Natural killer cell (primary cell): Measurements from ENCODE around the gene TRAP1. TPM values are rescaled to one million over a fixed set of nuclear protein-coding genes. Genes with fewer than 3 reads are reported as not detected.

ENCODE experiments used
- ATAC-seq, 3 donors: fragments of 150-1000 bp in 2 of 3; fragments of 200-7000 bp in 1 of 3; cut with Tn5 transposase; 1 replicate in 1 of 3; 2 replicates in 2 of 3; pipeline ENCODE4 v1.10.0; 2021; ENCODE audit warnings: mild to moderate bottlenecking in 2 of 3, moderate library complexity in 2 of 3
- DNase-seq, 2 donors: peaks; one replicate each; pipeline versions ENCODE4 v3.0.0 to v3.0.0-alpha.2; 2013 to 2021; ENCODE audit warnings: mixed read lengths in 1 of 2
- H3K27ac ChIP-seq: one replicate; pipeline ENCODE4 v1.5.1; 2013; ENCODE audit warnings: mild to moderate bottlenecking, low read length
- H3K27me3 ChIP-seq: one replicate; pipeline ENCODE4 v1.6.1; 2013; ENCODE audit warnings: low read length; ENCODE audit not compliant: control insufficient read depth, insufficient read depth
- H3K36me3 ChIP-seq: one replicate; pipeline ENCODE4 v1.6.1; 2013; ENCODE audit warnings: low read length; ENCODE audit not compliant: control insufficient read depth, insufficient read depth
- H3K4me1 ChIP-seq: one replicate; pipeline ENCODE4 v1.6.1; 2013; ENCODE audit warnings: low read length; ENCODE audit not compliant: control insufficient read depth, insufficient read depth
- H3K4me3 ChIP-seq: one replicate; pipeline ENCODE4 v1.5.1; 2013; ENCODE audit warnings: low read length
- H3K9me3 ChIP-seq: one replicate; pipeline ENCODE4 v1.6.1; 2013; ENCODE audit warnings: low read length; ENCODE audit not compliant: control insufficient read depth, insufficient read depth
- H3K27ac Mint-ChIP-seq, 2 donors: one replicate each; pipeline ENCODE4 v1.8.0; 2022; ENCODE audit warnings: mild to moderate bottlenecking in 2 of 2, mixed read lengths in 2 of 2, moderate library complexity in 1 of 2
- H3K27me3 Mint-ChIP-seq, 2 donors: one replicate each; pipeline ENCODE4 v1.8.0; 2022; ENCODE audit warnings: low read depth in 2 of 2, mixed read lengths in 2 of 2
- H3K36me3 Mint-ChIP-seq: one replicate; pipeline ENCODE4 v1.8.0; 2022; ENCODE audit warnings: mixed read lengths
- H3K4me1 Mint-ChIP-seq, 2 donors: one replicate each; pipeline ENCODE4 v1.8.0; 2022; ENCODE audit warnings: mixed read lengths in 2 of 2
- H3K4me3 Mint-ChIP-seq: one replicate; pipeline ENCODE4 v1.8.0; 2022; ENCODE audit warnings: mild to moderate bottlenecking, moderate library complexity, mixed read lengths
- H3K9me3 Mint-ChIP-seq, 2 donors: one replicate each; pipeline ENCODE4 v1.8.0; 2022; ENCODE audit warnings: mixed read lengths in 2 of 2
- CTCF ChIP-seq: fragments of 200-600 bp; IDR thresholded peaks from one replicate; pipeline ENCODE4 v1.8.0; 2022; ENCODE audit warnings: antibody characterized with exemption
- WGBS: methylation state at CpG from one replicate; pipeline ENCODE4 v1.1.7; 2013; ENCODE audit warnings: missing lambda C conversion rate; ENCODE audit not compliant: insufficient coverage; 5-methylcytosine and 5-hydroxymethylcytosine counted together
- intact Hi-C: fragments of 100-400 bp; cut with micrococcal nuclease; formaldehyde crosslinking; loops from one replicate; pipeline ENCODE4 v1.14.2; 2022
- total RNA-seq, 4 donors: library from RNA; stranded (reverse); fragments of 120-200 nt in 1 of 4; gene quantifications; one replicate each; pipeline versions ENCODE4 v1.2.3 to v1.2.4, GENCODE V29; 2013 to 2022

Gene TRAP1
- total RNA-seq, 3 donors from 2014 or later (not counting 1 experiment from before 2014, with no cell fraction given), result 33.7 to 56.7 (median 54.6) TPM

- Mint-ChIP-seq H3K36me3 (no peaks in the 10 kb centered on the region), H3K4me3 (no peak overlapping the region), H3K9me3 (no peaks in the 10 kb centered on the region), H3K27ac (peak overlapping the region in 1 of 2 donors; percentile 35), H3K4me1 (no peaks in the 10 kb centered on the region), H3K27me3 (no peaks in the 10 kb centered on the region)
- DNase-seq (no peak), ATAC-seq (no peak)
- Histone ChIP-seq H3K27ac (no peak overlapping the region), H3K4me3 (no peak overlapping the region), H3K9me3 (no peaks in the 10 kb centered on the region), H3K4me1 (no peaks in the 10 kb centered on the region), H3K36me3 (peaks cover 30% of the 10 kb centered on the region), H3K27me3 (no peaks in the 10 kb centered on the region)
- no peak for TF ChIP-seq CTCF
- intact Hi-C loops, result no loop called here
- 94% methylated on average over 18 of the region's 19 CpGs for WGBS
These were observed 71.6 kb downstream of the TRAP1 start for GRCh38 chr16:3645504-3646347.

- Mint-ChIP-seq H3K4me3 (no peak overlapping the region), H3K27me3 (no peaks in the 10 kb centered on the region), H3K36me3 (no peaks in the 10 kb centered on the region), H3K4me1 (peaks cover 5 to 6% of the 10 kb centered on the region in 2 donors), H3K27ac (no peak overlapping the region), H3K9me3 (no peaks in the 10 kb centered on the region)
- intact Hi-C loops, result no loop called here
- WGBS, result 83% methylated on average over 5 of the region's 6 CpGs
- DNase-seq (no peak), ATAC-seq (no peak)
- Histone ChIP-seq H3K27me3 (no peaks in the 10 kb centered on the region), H3K4me1 (no peaks in the 10 kb centered on the region), H3K27ac (no peak overlapping the region), H3K9me3 (no peaks in the 10 kb centered on the region), H3K4me3 (no peak overlapping the region), H3K36me3 (peaks cover 35% of the 10 kb centered on the region)
- TF ChIP-seq CTCF, result no peak
These were observed 72.2 kb downstream of the TRAP1 start for GRCh38 chr16:3645108-3645503.

GRCh38 chr16:3643095-3643730, 74.1 kb downstream of the TRAP1 start:
- Histone ChIP-seq H3K27ac (no peak overlapping the region), H3K36me3 (peaks cover 35% of the 10 kb centered on the region), H3K27me3 (no peaks in the 10 kb centered on the region), H3K4me3 (no peak overlapping the region), H3K9me3 (no peaks in the 10 kb centered on the region), H3K4me1 (no peaks in the 10 kb centered on the region)
- no peak for TF ChIP-seq CTCF
- 94% methylated on average over 13 of the region's 14 CpGs for WGBS
- Mint-ChIP-seq H3K9me3 (no peaks in the 10 kb centered on the region), H3K27ac (no peak overlapping the region), H3K4me3 (no peak overlapping the region), H3K36me3 (no peaks in the 10 kb centered on the region), H3K4me1 (peaks cover 7 to 13% of the 10 kb centered on the region in 2 donors), H3K27me3 (no peaks in the 10 kb centered on the region)
- intact Hi-C loops, result no loop called here
- ATAC-seq (no peak), DNase-seq (no peak)
